ENCODE results near the gene ATP2A2. TPM values are rescaled to one million over a fixed set of nuclear protein-coding genes. Genes with fewer than 3 reads are reported as not detected.

Gene ATP2A2
- total RNA-seq, 4 donors from 2014 or later, result 118 to 233 (median 163) TPM

DNA sequence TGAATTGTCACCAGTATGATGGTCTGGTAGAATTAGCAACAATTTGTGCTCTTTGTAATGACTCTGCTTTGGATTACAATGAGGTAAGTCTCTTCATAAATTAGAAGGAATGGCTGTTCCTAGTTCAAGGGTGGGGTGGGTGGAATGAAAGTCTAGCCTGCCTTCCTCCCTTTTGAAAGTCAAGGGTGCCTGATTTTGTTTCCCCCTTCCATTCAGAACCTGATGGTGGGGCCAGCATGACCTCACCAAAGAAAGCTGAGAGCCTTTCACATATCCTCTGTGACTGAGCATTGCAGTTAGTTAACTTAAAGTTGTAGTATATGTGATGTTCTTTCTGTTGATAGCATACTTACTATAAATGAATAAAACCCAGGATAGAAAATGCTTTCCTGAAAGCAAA, 52.2 kb downstream of the ATP2A2 start:
- Histone ChIP-seq H3K4me3 (no peak overlapping the region), H3K36me3 (peaks cover 2 to 82% of the 10 kb centered on the region in 2 donors), H3K4me1 (peaks cover 0 to 44% (median 7%) of the 10 kb centered on the region in 3 donors), H3K9me3 (no peaks in the 10 kb centered on the region), H3K27me3 (no peaks in the 10 kb centered on the region), H3K27ac (no peak overlapping the region)
- no peak for ATAC-seq
- TF ChIP-seq EP300 (IDR thresholded peaks at IDR 0.05) (no peak), POLR2A (IDR thresholded peaks at IDR 0.05) (no peak), POLR2AphosphoS5 (IDR thresholded peaks at IDR 0.05) (no peak)
- TF ChIP-seq, protein P1, sequence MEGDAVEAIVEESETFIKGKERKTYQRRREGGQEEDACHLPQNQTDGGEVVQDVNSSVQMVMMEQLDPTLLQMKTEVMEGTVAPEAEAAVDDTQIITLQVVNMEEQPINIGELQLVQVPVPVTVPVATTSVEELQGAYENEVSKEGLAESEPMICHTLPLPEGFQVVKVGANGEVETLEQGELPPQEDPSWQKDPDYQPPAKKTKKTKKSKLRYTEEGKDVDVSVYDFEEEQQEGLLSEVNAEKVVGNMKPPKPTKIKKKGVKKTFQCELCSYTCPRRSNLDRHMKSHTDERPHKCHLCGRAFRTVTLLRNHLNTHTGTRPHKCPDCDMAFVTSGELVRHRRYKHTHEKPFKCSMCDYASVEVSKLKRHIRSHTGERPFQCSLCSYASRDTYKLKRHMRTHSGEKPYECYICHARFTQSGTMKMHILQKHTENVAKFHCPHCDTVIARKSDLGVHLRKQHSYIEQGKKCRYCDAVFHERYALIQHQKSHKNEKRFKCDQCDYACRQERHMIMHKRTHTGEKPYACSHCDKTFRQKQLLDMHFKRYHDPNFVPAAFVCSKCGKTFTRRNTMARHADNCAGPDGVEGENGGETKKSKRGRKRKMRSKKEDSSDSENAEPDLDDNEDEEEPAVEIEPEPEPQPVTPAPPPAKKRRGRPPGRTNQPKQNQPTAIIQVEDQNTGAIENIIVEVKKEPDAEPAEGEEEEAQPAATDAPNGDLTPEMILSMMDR (IDR thresholded peaks at IDR 0.05), result no peak

DNA sequence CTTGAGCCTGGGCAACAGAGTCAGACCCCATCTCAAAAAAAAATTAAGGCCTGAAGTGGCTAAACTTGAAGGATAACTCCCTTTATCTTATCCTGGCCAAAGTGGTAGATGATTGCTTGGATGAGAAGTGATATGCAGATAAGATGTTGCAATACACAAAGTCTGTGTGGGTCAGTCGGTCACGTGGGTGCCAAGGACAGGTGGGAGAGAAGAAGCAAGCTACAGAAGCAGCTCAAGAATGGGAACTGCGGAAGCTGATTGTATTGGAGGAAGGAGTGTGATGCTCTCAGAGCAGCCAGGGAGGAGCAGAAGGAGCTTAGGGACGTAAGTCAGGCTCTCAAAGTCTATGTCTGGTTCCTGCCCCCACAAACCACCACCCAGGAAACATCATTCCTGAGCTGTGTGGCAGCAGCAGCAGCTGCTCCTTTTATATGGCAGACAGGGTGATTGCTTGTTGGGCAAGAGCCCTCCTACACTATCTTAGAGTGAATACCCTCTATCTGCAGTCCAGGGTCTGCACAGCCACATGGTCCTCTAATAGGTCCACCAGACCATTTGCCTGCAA, 54.5 kb downstream of the ATP2A2 start:
- TF ChIP-seq POLR2AphosphoS5 (IDR thresholded peaks at IDR 0.05), result no peak
- TF ChIP-seq, protein P1 (IDR thresholded peaks at IDR 0.05), result no peak
- no peak for TF ChIP-seq EP300 (IDR thresholded peaks at IDR 0.05)
- no peak for TF ChIP-seq POLR2A (IDR thresholded peaks at IDR 0.05)
- no peak overlapping the region for H3K4me3 ChIP-seq
- no peak overlapping the region for H3K27ac ChIP-seq
- H3K9me3 ChIP-seq, result no peaks in the 10 kb centered on the region
- 73 to 100% methylated on average over 2 to 4 of the region's 4 CpGs for WGBS, 2 donors (ENCODE audit: low coverage in 1 of 2)
- ATAC-seq, result no peak
- H3K36me3 ChIP-seq, result peaks cover 2 to 89% of the 10 kb centered on the region in 2 donors
- peaks cover 0 to 43% (median 7%) of the 10 kb centered on the region in 3 donors for H3K4me1 ChIP-seq
- H3K27me3 ChIP-seq, result no peaks in the 10 kb centered on the region

DNA sequence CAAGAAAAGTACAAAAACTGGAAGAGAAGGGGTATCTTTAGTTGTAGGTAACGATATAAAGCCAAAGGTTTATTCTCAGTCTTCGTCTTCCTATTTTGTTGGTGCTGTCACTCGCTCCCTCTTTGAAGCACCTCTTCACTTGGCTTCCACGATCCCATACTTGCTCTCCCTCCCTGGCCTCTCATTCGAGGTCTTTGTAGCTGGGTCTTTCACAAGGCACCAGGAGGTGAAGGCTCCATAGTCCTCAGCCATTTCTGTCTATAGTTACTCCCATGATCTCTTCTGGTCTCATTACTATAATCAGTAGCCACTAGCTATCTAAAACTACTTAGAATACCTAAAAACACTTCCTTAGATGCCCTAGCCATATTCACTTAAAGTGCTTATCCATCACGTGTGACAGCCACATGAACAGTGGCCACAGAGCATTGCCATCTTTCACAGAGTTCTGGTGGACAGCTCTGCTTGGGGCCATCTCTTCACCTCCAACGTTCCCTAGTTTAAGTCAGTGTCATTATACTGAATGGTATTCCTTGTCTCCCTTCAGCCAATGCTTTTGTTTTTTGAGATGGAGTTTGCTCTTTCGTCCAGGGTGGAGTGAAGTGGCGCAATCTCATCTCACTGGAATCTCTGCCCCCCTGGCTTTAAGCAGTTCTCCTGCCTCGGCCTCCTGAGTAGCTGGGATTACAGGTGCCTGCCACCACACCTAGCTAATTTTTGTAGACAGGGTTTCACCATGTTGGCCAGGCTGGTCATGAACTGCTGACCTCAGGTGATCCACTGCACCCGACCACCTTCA, 57.1 kb downstream of the ATP2A2 start:
- no peaks in the 10 kb centered on the region for H3K9me3 ChIP-seq
- peaks cover 8 to 100% of the 10 kb centered on the region in 2 donors for H3K36me3 ChIP-seq
- 84 to 85% methylated on average over 5 to 11 of the region's 11 CpGs for WGBS, 2 donors (ENCODE audit: low coverage in 1 of 2)
- H3K27me3 ChIP-seq, result no peaks in the 10 kb centered on the region
- ATAC-seq, result no peak
- peak overlapping the region in 2 of 4 donors; percentile 2 to 6 for H3K27ac ChIP-seq
- peaks cover 0 to 17% (median 0%) of the 10 kb centered on the region in 3 donors for H3K4me1 ChIP-seq
- no peak for TF ChIP-seq POLR2A (IDR thresholded peaks at IDR 0.05)
- TF ChIP-seq EP300 (IDR thresholded peaks at IDR 0.05), result no peak
- TF ChIP-seq POLR2AphosphoS5 (IDR thresholded peaks at IDR 0.05), result no peak
- TF ChIP-seq, protein P1 (IDR thresholded peaks at IDR 0.05), result no peak
- no peak overlapping the region for H3K4me3 ChIP-seq

DNA sequence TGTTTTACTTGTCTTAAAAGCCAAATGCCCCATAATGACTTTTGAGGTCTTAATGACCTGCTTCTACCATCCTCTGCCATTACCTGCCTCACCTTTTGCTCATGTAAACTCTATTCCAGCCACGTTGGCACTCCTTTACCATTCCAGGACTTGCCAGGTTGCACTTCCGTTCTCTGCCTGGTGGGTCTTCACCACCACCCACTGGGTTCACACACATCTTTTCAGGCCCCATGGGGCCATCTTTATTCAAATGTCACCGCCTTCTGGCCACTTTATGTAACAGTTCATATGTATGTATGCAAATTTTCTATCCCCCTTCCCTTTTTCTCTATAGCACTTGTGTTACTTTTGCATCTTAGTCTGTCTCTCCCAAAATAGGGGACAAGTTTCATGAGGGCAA, 57.7 kb downstream of the ATP2A2 start:
- TF ChIP-seq POLR2A (IDR thresholded peaks at IDR 0.05), result no peak
- no peak for TF ChIP-seq POLR2AphosphoS5 (IDR thresholded peaks at IDR 0.05)
- TF ChIP-seq, protein P1 (IDR thresholded peaks at IDR 0.05), result peak in 2 of 4 experiments; percentile 9 to 10
- TF ChIP-seq EP300 (IDR thresholded peaks at IDR 0.05), result no peak
- no peaks in the 10 kb centered on the region for H3K27me3 ChIP-seq
- H3K4me1 ChIP-seq, result peaks cover 0 to 15% (median 0%) of the 10 kb centered on the region in 3 donors
- peaks cover 5 to 100% of the 10 kb centered on the region in 2 donors for H3K36me3 ChIP-seq
- peak overlapping the region in 2 of 4 donors; percentile 2 to 6 for H3K27ac ChIP-seq
- no peak for ATAC-seq
- no peak overlapping the region for H3K4me3 ChIP-seq
- WGBS, 2 donors (ENCODE audit: low coverage in 1 of 2), result 63 to 76% methylated on average over 2 to 3 of the region's 3 CpGs
- H3K9me3 ChIP-seq, result no peaks in the 10 kb centered on the region
